Right lobe of liver (tissue), 6 donors: Measurements from ENCODE around the gene TRIML1. TPM values are rescaled to one million over a fixed set of nuclear protein-coding genes. Genes with fewer than 3 reads are reported as not detected.

Experiments
- ATAC-seq, 4 donors: fragments of 200-7000 bp; cut with Tn5 transposase; one replicate each; pipeline ENCODE4 v1.9.1; 2020; ENCODE audit warnings: mild to moderate bottlenecking in 4 of 4, moderate library complexity in 4 of 4
- DNase-seq, 3 donors: peaks; one replicate each; pipeline ENCODE4 v3.0.0-alpha.2; 2020
- H3K27ac ChIP-seq, 3 donors: fragments of 200-600 bp; one replicate each; pipeline ENCODE4 v1.8.0; 2022
- H3K27me3 ChIP-seq, 2 donors: fragments of 200-600 bp; one replicate each; pipeline ENCODE4 v1.8.0; 2022
- H3K36me3 ChIP-seq, 4 donors: fragments of 200-600 bp; sonication (generic) in 1 of 4; one replicate each; pipeline versions ENCODE4 v1.5.1 to v1.8.0; 2017 to 2022; ENCODE audit warnings: control low read depth in 1 of 4
- H3K4me1 ChIP-seq, 4 donors: fragments of 200-600 bp; sonication (generic) in 1 of 4; one replicate each; pipeline versions ENCODE4 v1.5.1 to v1.8.0; 2017 to 2022; ENCODE audit warnings: control low read depth in 1 of 4
- H3K4me3 ChIP-seq, 3 donors: fragments of 200-600 bp; one replicate each; pipeline ENCODE4 v1.8.0; 2022
- H3K9me3 ChIP-seq, 4 donors: fragments of 200-600 bp; sonication (generic) in 1 of 4; one replicate each; pipeline versions ENCODE4 v1.5.1 to v1.8.0; 2017 to 2022; ENCODE audit warnings: control low read depth in 1 of 4
- CTCF ChIP-seq, 4 donors: fragments of 200-600 bp in 3 of 4; fragments of 450-650 bp in 1 of 4; IDR thresholded peaks; one replicate each; pipeline versions ENCODE4 v1.5.1 to v1.8.0; 2016 to 2022; ENCODE audit warnings: antibody characterized with exemption in 4 of 4, mild to moderate bottlenecking in 2 of 4
- POLR2A ChIP-seq: fragments of 450-650 bp; IDR thresholded peaks from one replicate; pipeline ENCODE4 v1.6.1; 2017; ENCODE audit warnings: antibody characterized with exemption, mild to moderate bottlenecking
- whole genome bisulfite sequencing: methylation state at CpG from one replicate; pipeline ENCODE4 v1.1.6; 2018; ENCODE audit warnings: low coverage, low lambda C conversion rate; ENCODE audit not compliant: insufficient coverage; ENCODE audit errors: missing lambda C conversion rate; 5-methylcytosine and 5-hydroxymethylcytosine counted together
- intact Hi-C, 2 donors: fragments of 100-400 bp; cut with DNase I; formaldehyde crosslinking; loops; one replicate each; pipeline versions ENCODE4 v1.11.2 to v1.14.1; 2022
- total RNA-seq, 6 experiments: library from RNA; depleted of rRNA in 2 of 6; stranded (reverse); fragments of >200 nt in 2 of 6; fragmentation: NEBNext Ultra II Directional in 3 of 6; extraction: Animal tissue kit (Norgen Biotek cat#: 25700) in 3 of 6; gene quantifications; one replicate each; pipeline versions ENCODE4 v1.1.0 to v1.2.4, GENCODE V29; 2016 to 2023
- donor health status: DM: no; HTN: yes; CAD: no.
- donor health status: DM: no; HTN: no; CAD: no.
- donor health status: DM: no; HTN: no; CAD: no.
- donor health status: DM: no; HTN: yes; CAD: no.
- donor health status: DM: no; HTN: yes; CAD: no.

Gene TRIML1
- total RNA-seq, 6 experiments from 2014 or later, result not detected

GRCh38 chr4:188130355-188130754, 8.9 kb upstream of the TRIML1 start:
- no peaks in the 10 kb centered on the region for H3K27me3 ChIP-seq

GRCh38 chr4:188132232-188132631, 7.0 kb upstream of the TRIML1 start:
- WGBS, result 53% methylated on average over 5 of the region's 5 CpGs
- Histone ChIP-seq H3K27ac (no peak overlapping the region), H3K4me1 (no peaks in the 10 kb centered on the region), H3K27me3 (no peaks in the 10 kb centered on the region), H3K9me3 (no peaks in the 10 kb centered on the region), H3K4me3 (no peak overlapping the region), H3K36me3 (no peaks in the 10 kb centered on the region)
- intact Hi-C loops, result no loop called here
- DNase-seq (no peak), ATAC-seq (no peak)
- TF ChIP-seq POLR2A (no peak), CTCF (IDR thresholded peaks at IDR 0.05) (no peak)

More at GRCh38 chr4:188130355-188130754, 8.9 kb upstream of the TRIML1 start:
- Histone ChIP-seq H3K27ac (no peak overlapping the region), H3K4me3 (no peak overlapping the region), H3K4me1 (no peaks in the 10 kb centered on the region), H3K9me3 (no peaks in the 10 kb centered on the region), H3K36me3 (no peaks in the 10 kb centered on the region)
- 61% methylated on average over 4 of the region's 4 CpGs for WGBS
- intact Hi-C loops, result no loop called here
- no peak for ATAC-seq
- no peak for TF ChIP-seq POLR2A
- no peak for TF ChIP-seq CTCF (IDR thresholded peaks at IDR 0.05)
- DNase-seq, result no peak

GRCh38 chr4:188138227-188138626, 1.0 kb upstream of the TRIML1 start:
- ATAC-seq, result peak in 3 of 4 donors; percentile 49 to 78 (median 65)
- Histone ChIP-seq H3K9me3 (no peaks in the 10 kb centered on the region), H3K4me3 (no peak overlapping the region), H3K4me1 (no peaks in the 10 kb centered on the region), H3K27ac (no peak overlapping the region), H3K27me3 (no peaks in the 10 kb centered on the region), H3K36me3 (no peaks in the 10 kb centered on the region)
- intact Hi-C loops, result no loop called here
- WGBS, result 23% methylated on average over 10 of the region's 10 CpGs
- peak in 2 of 3 donors; percentile 50 to 55 for DNase-seq
- TF ChIP-seq CTCF (IDR thresholded peaks at IDR 0.05), result no peak
- no peak for TF ChIP-seq POLR2A

- H3K4me1 ChIP-seq, result no peaks in the 10 kb centered on the region
- 69% methylated on average over 6 of the region's 19 CpGs for WGBS
- TF ChIP-seq POLR2A, result no peak
- TF ChIP-seq CTCF (IDR thresholded peaks at IDR 0.05), result no peak
- ATAC-seq, result no peak
- no peak overlapping the region for H3K27ac ChIP-seq
- H3K36me3 ChIP-seq, result no peaks in the 10 kb centered on the region
- no peak for DNase-seq
- intact Hi-C loops, result no loop called here
- H3K27me3 ChIP-seq, result no peaks in the 10 kb centered on the region
- no peaks in the 10 kb centered on the region for H3K9me3 ChIP-seq
- H3K4me3 ChIP-seq, result no peak overlapping the region
These were observed 430 bp downstream of the TRIML1 start for GRCh38 chr4:188139671-188140070.

- intact Hi-C loops, result no loop called here
- 59% methylated on average over 8 of the region's 11 CpGs for WGBS
- no peaks in the 10 kb centered on the region for H3K9me3 ChIP-seq
- H3K36me3 ChIP-seq, result no peaks in the 10 kb centered on the region
- H3K27me3 ChIP-seq, result no peaks in the 10 kb centered on the region
- H3K4me3 ChIP-seq, result no peak overlapping the region
- ATAC-seq (no peak), DNase-seq (no peak)
- no peaks in the 10 kb centered on the region for H3K4me1 ChIP-seq
- TF ChIP-seq POLR2A, result no peak
- no peak for TF ChIP-seq CTCF (IDR thresholded peaks at IDR 0.05)
- H3K27ac ChIP-seq, result no peak overlapping the region
These were observed 4.5 kb downstream of the TRIML1 start for GRCh38 chr4:188143731-188144130.
